DOHH2 (cell line): ENCODE data around the gene ZNF235.

Source experiments
- H3F3A ChIP-seq: fragments of 200-600 bp; sonication (generic), shearing (Covaris generic); 2 replicates; pipeline ENCODE4 v1.6.0; 2016; ENCODE audit warnings: antibody characterized with exemption, mild to moderate bottlenecking; ENCODE audit not compliant: control insufficient read depth, insufficient read depth
- H3K27ac ChIP-seq: fragments of 200-600 bp; sonication (generic); 2 replicates; pipeline ENCODE4 v1.5.1; 2014; ENCODE audit warnings: low read depth, mild to moderate bottlenecking, low read length, moderate library complexity
- H3K27me3 ChIP-seq: fragments of 200-600 bp; sonication (generic); 2 replicates; pipeline ENCODE4 v1.6.1; 2014; ENCODE audit warnings: mild to moderate bottlenecking, low read length, mixed read lengths; ENCODE audit not compliant: control insufficient read depth
- H3K36me3 ChIP-seq: fragments of 200-600 bp; sonication (generic); 2 replicates; pipeline ENCODE4 v1.6.1; 2014; ENCODE audit warnings: mild to moderate bottlenecking, low read length, moderate library complexity, mixed read lengths; ENCODE audit not compliant: control insufficient read depth
- H3K4me1 ChIP-seq: fragments of 200-600 bp; sonication (generic); 2 replicates; pipeline ENCODE4 v1.6.1; 2014; ENCODE audit warnings: mild to moderate bottlenecking, low read length, mixed read lengths; ENCODE audit not compliant: control insufficient read depth
- H3K4me2 ChIP-seq: fragments of 200-600 bp; sonication (generic); 2 replicates; pipeline ENCODE4 v1.6.0; 2014; ENCODE audit warnings: mild to moderate bottlenecking, low read length, moderate library complexity
- H3K4me3 ChIP-seq: fragments of 200-600 bp; sonication (generic); 2 replicates; pipeline ENCODE4 v1.5.1; 2014; ENCODE audit warnings: mild to moderate bottlenecking, low read length, mixed read lengths
- H3K79me2 ChIP-seq: fragments of 200-600 bp; sonication (generic); 2 replicates; pipeline ENCODE4 v1.6.1; 2014; ENCODE audit warnings: mild to moderate bottlenecking, low read length, mixed read lengths; ENCODE audit not compliant: control insufficient read depth
- H3K9me2 ChIP-seq: fragments of 200-600 bp; sonication (generic); replicated peaks from 2 replicates; pipeline ENCODE4 v1.6.1; 2014; ENCODE audit warnings: mild to moderate bottlenecking, low read length, mixed read lengths; ENCODE audit not compliant: control insufficient read depth
- H3K9me3 ChIP-seq: fragments of 200-600 bp; sonication (generic); 2 replicates; pipeline ENCODE4 v1.6.1; 2014; ENCODE audit warnings: antibody characterized with exemption, low read length, mixed read lengths; ENCODE audit not compliant: control insufficient read depth, insufficient read depth
- H4K20me1 ChIP-seq: fragments of 200-600 bp; sonication (generic); 2 replicates; pipeline ENCODE4 v1.6.0; 2014; ENCODE audit warnings: low read depth, mild to moderate bottlenecking, antibody characterized with exemption, low read length, moderate library complexity; ENCODE audit not compliant: control insufficient read depth, insufficient read depth
- CTCF ChIP-seq: fragments of 200-600 bp; sonication (generic); IDR thresholded peaks from one replicate; pipeline ENCODE4 v1.5.1; 2014; ENCODE audit warnings: antibody characterized with exemption, mild to moderate bottlenecking, low read depth, low read length; ENCODE audit not compliant: poor library complexity, severe bottlenecking
- EZH2phosphoT487 ChIP-seq: fragments of 200-600 bp; sonication (generic); IDR thresholded peaks from 2 replicates; pipeline ENCODE4 v1.6.1; 2017; ENCODE audit warnings: borderline replicate concordance, mild to moderate bottlenecking, antibody characterized with exemption, low read length, moderate library complexity, mixed read lengths

Gene ZNF235

GRCh38 chr19:44278181-44278690, 26.6 kb downstream of the ZNF235 start:
- Histone ChIP-seq H3K36me3 (no peaks in the 10 kb centered on the region), H3K27me3 (no peaks in the 10 kb centered on the region), H3K9me3 (no peaks in the 10 kb centered on the region; the same call in 1 of the 2 replicates), H3F3A (no peaks in the 10 kb centered on the region), H3K79me2 (no peaks in the 10 kb centered on the region), H3K9me2 (no peaks in the 10 kb centered on the region), H3K4me1 (no peaks in the 10 kb centered on the region), H3K4me3 (no peak overlapping the region), H3K27ac (no peak overlapping the region), H4K20me1 (no peaks in the 10 kb centered on the region), H3K4me2 (no peak overlapping the region)
- TF ChIP-seq CTCF (no peak), EZH2phosphoT487 (no peak)

- no peaks in the 10 kb centered on the region for H3F3A ChIP-seq
- no peaks in the 10 kb centered on the region for H3K36me3 ChIP-seq
- H3K27me3 ChIP-seq = no peaks in the 10 kb centered on the region
- TF ChIP-seq EZH2phosphoT487 = no peak
- no peak for TF ChIP-seq CTCF
- H3K9me2 ChIP-seq = no peaks in the 10 kb centered on the region
- no peak overlapping the region for H3K4me2 ChIP-seq
- no peaks in the 10 kb centered on the region for H3K79me2 ChIP-seq
- no peaks in the 10 kb centered on the region for H3K9me3 ChIP-seq
- no peaks in the 10 kb centered on the region for H3K4me1 ChIP-seq
- H4K20me1 ChIP-seq = no peaks in the 10 kb centered on the region
- H3K27ac ChIP-seq = no peak overlapping the region
- H3K4me3 ChIP-seq = no peak overlapping the region
Observed at GRCh38 chr19:44277331-44277730, 27.5 kb downstream of the ZNF235 start.

DNA sequence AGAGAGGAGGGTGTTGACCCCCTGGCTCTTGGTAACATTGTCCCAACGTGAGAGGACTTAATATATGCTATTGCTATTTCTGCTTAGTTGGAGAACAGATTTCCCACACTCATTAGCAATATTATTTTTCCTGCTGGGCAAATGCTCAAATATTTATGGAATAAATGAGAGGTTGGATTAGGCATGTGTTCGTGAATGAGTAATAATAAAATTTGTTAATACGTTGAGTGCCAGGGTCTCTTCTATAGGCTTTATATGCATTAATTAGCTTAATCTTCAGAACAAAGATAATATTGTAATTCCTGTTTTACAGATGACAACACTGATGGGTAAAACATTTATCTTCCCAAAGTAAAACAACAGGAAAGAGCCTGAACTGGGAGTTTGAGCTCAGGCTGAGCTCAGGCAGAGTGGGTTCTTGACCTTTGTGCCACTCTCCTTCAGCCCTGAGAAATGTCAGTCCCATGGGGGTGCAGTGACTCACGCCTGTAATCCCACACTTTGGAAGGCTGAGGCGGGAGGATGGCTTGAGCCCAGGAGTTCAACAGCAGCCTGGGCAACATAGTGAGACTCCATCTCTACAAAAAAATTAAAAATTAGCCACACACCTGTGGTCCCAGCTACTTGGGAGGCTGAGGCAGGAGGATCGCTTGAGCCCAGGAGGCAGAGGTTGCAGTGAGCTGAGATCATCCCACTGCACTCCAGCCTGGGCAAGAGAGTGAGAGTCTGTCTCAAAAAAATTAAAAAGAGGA, 44.0 kb downstream of the ZNF235 start:
- no peaks in the 10 kb centered on the region for H3K4me1 ChIP-seq
- H3K4me3 ChIP-seq = no peak overlapping the region
- TF ChIP-seq EZH2phosphoT487 (no peak), CTCF (no peak)
- no peaks in the 10 kb centered on the region for H3K36me3 ChIP-seq
- H3K4me2 ChIP-seq = no peak overlapping the region
- no peaks in the 10 kb centered on the region for H4K20me1 ChIP-seq
- H3K9me3 ChIP-seq = no peaks in the 10 kb centered on the region
- H3K9me2 ChIP-seq = no peaks in the 10 kb centered on the region
- H3K27me3 ChIP-seq = no peaks in the 10 kb centered on the region
- H3F3A ChIP-seq = no peaks in the 10 kb centered on the region
- H3K27ac ChIP-seq = no peak overlapping the region
- H3K79me2 ChIP-seq = no peaks in the 10 kb centered on the region
